OCI-LY1 (cell line): ENCODE results near the gene TDO2.

Source experiments
- CTCF ChIP-seq: fragments of 200-600 bp; sonication (generic), shearing (Covaris generic); IDR thresholded peaks from 2 replicates; pipeline ENCODE4 v1.5.1; 2017; ENCODE audit warnings: mild to moderate bottlenecking, antibody characterized with exemption, low read length, moderate library complexity, mixed read lengths
- EZH2 ChIP-seq: fragments of 200-600 bp; sonication (generic), shearing (Covaris generic); IDR thresholded peaks from 2 replicates; pipeline ENCODE4 v1.8.0; 2017; ENCODE audit warnings: borderline replicate concordance, mixed run types, mild to moderate bottlenecking, antibody characterized with exemption, low read length, moderate library complexity, mixed read lengths

DNA sequence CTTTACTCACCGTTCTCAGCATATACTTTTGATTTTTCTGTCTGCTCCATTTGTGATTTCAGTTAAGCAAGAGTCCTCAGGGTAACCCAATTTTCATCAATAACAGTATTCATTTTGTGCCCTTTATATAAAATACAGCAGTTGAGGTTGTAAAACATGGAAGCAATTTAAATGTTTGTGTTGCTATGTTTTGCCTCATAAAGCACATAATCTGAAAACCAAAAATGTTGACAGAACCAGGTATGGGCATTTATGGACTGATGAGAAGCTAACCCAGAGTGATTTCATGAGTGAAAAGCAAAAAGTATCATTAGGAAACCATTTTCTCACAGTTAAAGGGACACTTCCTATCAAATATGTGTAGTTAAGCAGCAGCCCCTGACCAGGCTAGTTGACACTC lies 37.3 kb upstream of the TDO2 start, which contains the start of gene ASIC5:
- TF ChIP-seq CTCF (no peak), EZH2 (no peak)
